ENCODE results near the gene TOP2B.

Gene TOP2B

GRCh38 chr3:25633919-25634318 lies 30.8 kb downstream of the TOP2B start:
- Histone ChIP-seq H4K20me1 (ENCODE audit: insufficient read depth) (no peaks in the 10 kb centered on the region), H3K9ac (no peak overlapping the region), H3K79me2 (ENCODE audit: insufficient read depth, low read depth) (no peaks in the 10 kb centered on the region), H2AFZ (ENCODE audit: low read depth) (no peak overlapping the region), H3K27ac (no peak overlapping the region), H3K4me3 (IDR thresholded peaks at IDR 0.05; ENCODE audit: insufficient read depth, low read depth, low read length) (no peak overlapping the region), H3K27me3 (ENCODE audit: insufficient read depth, low read depth) (no peaks in the 10 kb centered on the region), H3K36me3 (ENCODE audit: insufficient read depth) (no peaks in the 10 kb centered on the region), H3K4me2 (no peak overlapping the region), H3K4me1 (ENCODE audit: low read depth, poor library complexity, severe bottlenecking) (no peaks in the 10 kb centered on the region)
- TF ChIP-seq, protein P1, sequence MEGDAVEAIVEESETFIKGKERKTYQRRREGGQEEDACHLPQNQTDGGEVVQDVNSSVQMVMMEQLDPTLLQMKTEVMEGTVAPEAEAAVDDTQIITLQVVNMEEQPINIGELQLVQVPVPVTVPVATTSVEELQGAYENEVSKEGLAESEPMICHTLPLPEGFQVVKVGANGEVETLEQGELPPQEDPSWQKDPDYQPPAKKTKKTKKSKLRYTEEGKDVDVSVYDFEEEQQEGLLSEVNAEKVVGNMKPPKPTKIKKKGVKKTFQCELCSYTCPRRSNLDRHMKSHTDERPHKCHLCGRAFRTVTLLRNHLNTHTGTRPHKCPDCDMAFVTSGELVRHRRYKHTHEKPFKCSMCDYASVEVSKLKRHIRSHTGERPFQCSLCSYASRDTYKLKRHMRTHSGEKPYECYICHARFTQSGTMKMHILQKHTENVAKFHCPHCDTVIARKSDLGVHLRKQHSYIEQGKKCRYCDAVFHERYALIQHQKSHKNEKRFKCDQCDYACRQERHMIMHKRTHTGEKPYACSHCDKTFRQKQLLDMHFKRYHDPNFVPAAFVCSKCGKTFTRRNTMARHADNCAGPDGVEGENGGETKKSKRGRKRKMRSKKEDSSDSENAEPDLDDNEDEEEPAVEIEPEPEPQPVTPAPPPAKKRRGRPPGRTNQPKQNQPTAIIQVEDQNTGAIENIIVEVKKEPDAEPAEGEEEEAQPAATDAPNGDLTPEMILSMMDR (conservative IDR thresholded peaks at IDR 0.05; ENCODE audit: low read depth, low read length): no peak

DNA sequence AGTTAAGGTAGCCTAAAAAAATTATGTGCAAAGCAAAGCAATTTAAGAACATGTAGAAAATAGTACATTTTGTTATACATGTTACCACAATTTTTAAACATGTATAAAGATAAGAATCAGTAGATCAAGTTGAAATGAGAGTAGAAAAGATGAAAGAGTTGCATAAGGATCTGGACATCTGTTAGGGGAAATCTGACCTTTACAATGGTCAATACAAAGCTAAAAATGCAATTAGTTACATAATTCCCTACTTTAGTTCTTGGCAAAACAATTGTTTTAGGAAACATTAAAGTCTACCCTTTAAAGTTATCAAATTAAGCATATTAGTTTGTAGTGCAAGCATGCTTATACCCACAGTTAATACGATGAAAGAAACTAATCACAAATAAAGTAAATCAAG lies 32.7 kb downstream of the TOP2B start:
- no peaks in the 10 kb centered on the region for H4K20me1 ChIP-seq (ENCODE audit: insufficient read depth)
- no peak overlapping the region for H3K4me3 ChIP-seq (IDR thresholded peaks at IDR 0.05; ENCODE audit: insufficient read depth, low read depth, low read length)
- no peaks in the 10 kb centered on the region for H3K79me2 ChIP-seq (ENCODE audit: insufficient read depth, low read depth)
- no peaks in the 10 kb centered on the region for H3K27me3 ChIP-seq (ENCODE audit: insufficient read depth, low read depth)
- H2AFZ ChIP-seq (ENCODE audit: low read depth): no peak overlapping the region
- no peak overlapping the region for H3K4me2 ChIP-seq
- no peak overlapping the region for H3K9ac ChIP-seq
- TF ChIP-seq, protein P1 (conservative IDR thresholded peaks at IDR 0.05; ENCODE audit: low read depth, low read length): no peak
- no peaks in the 10 kb centered on the region for H3K36me3 ChIP-seq (ENCODE audit: insufficient read depth)
- no peaks in the 10 kb centered on the region for H3K4me1 ChIP-seq (ENCODE audit: low read depth, poor library complexity, severe bottlenecking)
- H3K27ac ChIP-seq: no peak overlapping the region

DNA sequence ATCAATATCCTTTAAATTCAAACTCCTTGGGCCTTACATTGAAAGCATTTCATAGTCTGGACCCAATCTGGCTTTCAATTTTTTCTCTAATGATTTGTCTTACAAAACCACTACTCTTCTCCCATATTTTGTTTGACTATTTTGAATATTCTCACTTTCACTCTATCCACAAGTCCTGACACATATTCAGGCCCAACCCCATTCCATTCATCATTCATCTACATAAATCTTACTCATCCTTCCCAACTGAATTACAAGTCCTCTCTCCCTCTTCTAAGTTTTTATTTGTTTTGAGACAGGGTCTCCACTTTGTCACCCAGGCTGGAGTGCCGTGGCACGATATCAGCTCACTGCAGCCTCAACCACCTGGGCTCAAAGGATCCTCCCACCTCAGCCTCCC lies 43.6 kb downstream of the TOP2B start:
- no peaks in the 10 kb centered on the region for H3K79me2 ChIP-seq (ENCODE audit: insufficient read depth, low read depth)
- H3K36me3 ChIP-seq (ENCODE audit: insufficient read depth): no peaks in the 10 kb centered on the region; the same call in 1 of the 2 replicates
- no peak overlapping the region for H3K9ac ChIP-seq
- H3K27me3 ChIP-seq (ENCODE audit: insufficient read depth, low read depth): no peaks in the 10 kb centered on the region
- H3K27ac ChIP-seq: no peak overlapping the region
- no peaks in the 10 kb centered on the region for H3K4me1 ChIP-seq (ENCODE audit: low read depth, poor library complexity, severe bottlenecking)
- no peak overlapping the region for H3K4me2 ChIP-seq
- H4K20me1 ChIP-seq (ENCODE audit: insufficient read depth): no peaks in the 10 kb centered on the region
- TF ChIP-seq, protein P1 (conservative IDR thresholded peaks at IDR 0.05; ENCODE audit: low read depth, low read length): no peak
- no peak overlapping the region for H3K4me3 ChIP-seq (IDR thresholded peaks at IDR 0.05; ENCODE audit: insufficient read depth, low read depth, low read length)
- no peak overlapping the region for H2AFZ ChIP-seq (ENCODE audit: low read depth)

DNA sequence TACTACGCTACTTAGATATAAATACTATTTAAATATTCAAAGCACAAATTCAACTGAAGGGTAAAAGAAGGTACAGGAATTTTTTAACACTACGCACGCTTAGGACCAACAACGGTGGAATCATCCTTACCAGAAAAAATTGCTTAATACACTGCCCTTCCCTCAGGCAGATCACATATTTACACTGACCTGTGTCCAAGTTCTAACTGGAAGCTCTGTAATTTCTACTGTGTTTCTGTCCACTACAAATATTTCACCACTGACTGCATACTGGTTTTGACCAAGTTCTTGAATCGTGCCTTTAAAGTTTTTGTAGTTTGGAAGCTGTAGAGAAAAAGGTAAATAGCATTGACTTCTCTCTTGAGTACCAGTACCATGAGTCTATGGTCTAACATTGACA lies 44.2 kb downstream of the TOP2B start:
- H3K27me3 ChIP-seq (ENCODE audit: insufficient read depth, low read depth): no peaks in the 10 kb centered on the region
- no peak overlapping the region for H3K4me2 ChIP-seq
- no peaks in the 10 kb centered on the region; the same call in 1 of the 2 replicates for H3K36me3 ChIP-seq (ENCODE audit: insufficient read depth)
- no peak overlapping the region for H3K9ac ChIP-seq
- TF ChIP-seq, protein P1 (conservative IDR thresholded peaks at IDR 0.05; ENCODE audit: low read depth, low read length): no peak
- H3K4me3 ChIP-seq (IDR thresholded peaks at IDR 0.05; ENCODE audit: insufficient read depth, low read depth, low read length): no peak overlapping the region
- H3K27ac ChIP-seq: no peak overlapping the region
- no peak overlapping the region for H2AFZ ChIP-seq (ENCODE audit: low read depth)
- no peaks in the 10 kb centered on the region for H3K79me2 ChIP-seq (ENCODE audit: insufficient read depth, low read depth)
- H4K20me1 ChIP-seq (ENCODE audit: insufficient read depth): no peaks in the 10 kb centered on the region
- H3K4me1 ChIP-seq (ENCODE audit: low read depth, poor library complexity, severe bottlenecking): no peaks in the 10 kb centered on the region
